Muscle of back (tissue), 11 donors: ENCODE data around the gene TGFB3. TPM values are rescaled to one million over a fixed set of nuclear protein-coding genes. Genes with fewer than 3 reads are reported as not detected.

Experiments used
- DNase-seq, 3 donors: peaks; one replicate each; pipeline versions ENCODE4 v3.0.0 to v3.0.0-alpha.2; 2013
- polyA plus RNA-seq, 10 donors: library from polyadenylated mRNA; unstranded; fragments of 120-200 nt; gene quantifications; one replicate each; pipeline ENCODE4 v1.2.1, GENCODE V29; 2013; ENCODE audit not compliant: insufficient read length in 10 of 10

Gene TGFB3
- polyA plus RNA-seq, 10 donors: 71.5 to 109 (median 91.2) TPM

- peak in 1 of 3 donors; percentile 64 for DNase-seq
Measured at GRCh38 chr14:75989134-75989533, 7.3 kb upstream of the TGFB3 start.

GRCh38 chr14:75987201-75987970 is 5.6 kb upstream of the TGFB3 start:
- no peak for DNase-seq

- no peak for DNase-seq
Measured at GRCh38 chr14:75986439-75986765, 4.6 kb upstream of the TGFB3 start.

GRCh38 chr14:75985618-75986438 is 4.0 kb upstream of the TGFB3 start, which contains the start of gene IFT43:
IFT43 (plus strand) TSS chr14:75985763; CDS start chr14:75985787, 24 bp downstream.
- DNase-seq: peak; percentile 84 to 98 (median 95)

- peak in 1 of 3 donors; percentile 45 for DNase-seq
Measured at GRCh38 chr14:75984674-75985073, 2.9 kb upstream of the TGFB3 start.

- DNase-seq: no peak
Measured at GRCh38 chr14:75983019-75983358, 1.2 kb upstream of the TGFB3 start.

GRCh38 chr14:75982266-75983018 is 647 bp upstream of the TGFB3 start:
- peak; percentile 79 to 96 (median 92) for DNase-seq

GRCh38 chr14:75980856-75981255 is 939 bp downstream of the TGFB3 start:
- DNase-seq: peak in 2 of 3 donors; percentile 47 to 75

- peak in 2 of 3 donors; percentile 45 to 75 for DNase-seq
Measured at GRCh38 chr14:75979648-75980565, 1.9 kb downstream of the TGFB3 start.

- peak in 2 of 3 donors; percentile 55 to 73 for DNase-seq
Measured at GRCh38 chr14:75979071-75979571, 2.7 kb downstream of the TGFB3 start.

- peak in 1 of 3 donors; percentile 20 for DNase-seq
Measured at GRCh38 chr14:75978249-75978731, 3.5 kb downstream of the TGFB3 start.

- DNase-seq: no peak
Measured at GRCh38 chr14:75977582-75977943, 4.2 kb downstream of the TGFB3 start.

- peak in 1 of 3 donors; percentile 40 for DNase-seq
Measured at GRCh38 chr14:75976826-75977581, 4.8 kb downstream of the TGFB3 start.

- DNase-seq: no peak
Measured at GRCh38 chr14:75972801-75973421, 8.9 kb downstream of the TGFB3 start.

- no peak for DNase-seq
Measured at GRCh38 chr14:75971509-75971908, 10.3 kb downstream of the TGFB3 start.

GRCh38 chr14:75970989-75971388 is 10.8 kb downstream of the TGFB3 start:
- DNase-seq: no peak

GRCh38 chr14:75969891-75970290 is 11.9 kb downstream of the TGFB3 start:
- no peak for DNase-seq

GRCh38 chr14:75969126-75969525 is 12.7 kb downstream of the TGFB3 start:
- DNase-seq: no peak

GRCh38 chr14:75968456-75968855 is 13.3 kb downstream of the TGFB3 start:
- no peak for DNase-seq

- DNase-seq: no peak
Measured at GRCh38 chr14:75967866-75968265, 13.9 kb downstream of the TGFB3 start.
